NCI-H345 (cell line): Measurements from ENCODE around the gene KRT28.
"Not testable (repeated sequence)": the region's sequence is repeated elsewhere in the genome, so short reads cannot be mapped to it uniquely, and the experiment has no call there.

Experiments
- DNase-seq: peaks from one replicate; lab custom pipeline; 2025; lab: John Stamatoyannopoulos, UW

Gene KRT28

GRCh38 chr17:40818733-40819527 lies 19.2 kb upstream of the KRT28 start:
- peak; percentile 85 for DNase-seq

- DNase-seq: no peak
These were observed 18.6 kb upstream of the KRT28 start for GRCh38 chr17:40818343-40818732.

- no peak for DNase-seq
These were observed 17.4 kb upstream of the KRT28 start for GRCh38 chr17:40817103-40817682.

GRCh38 chr17:40816569-40816968 lies 16.8 kb upstream of the KRT28 start:
- DNase-seq: no peak

GRCh38 chr17:40815381-40815780 lies 15.6 kb upstream of the KRT28 start:
- DNase-seq: no peak

- not testable (repeated sequence) for DNase-seq
These were observed 14.9 kb upstream of the KRT28 start for GRCh38 chr17:40814657-40815056.

- DNase-seq: no peak
These were observed 14.0 kb upstream of the KRT28 start for GRCh38 chr17:40813804-40814203.

- no peak for DNase-seq
These were observed 12.9 kb upstream of the KRT28 start for GRCh38 chr17:40812639-40813038.

GRCh38 chr17:40810494-40810893 lies 10.7 kb upstream of the KRT28 start:
- DNase-seq: no peak

GRCh38 chr17:40809721-40810421 lies 10.1 kb upstream of the KRT28 start:
- no peak for DNase-seq

GRCh38 chr17:40806131-40806530 lies 6.4 kb upstream of the KRT28 start:
- no peak for DNase-seq

GRCh38 chr17:40803617-40804082 lies 3.9 kb upstream of the KRT28 start:
- peak; percentile 84 for DNase-seq

GRCh38 chr17:40801157-40801556 lies 1.4 kb upstream of the KRT28 start:
- no peak for DNase-seq

GRCh38 chr17:40800381-40800780 lies 622 bp upstream of the KRT28 start:
- DNase-seq: no peak

GRCh38 chr17:40796846-40797245 lies 2.9 kb downstream of the KRT28 start:
- no peak for DNase-seq

GRCh38 chr17:40795019-40795667 lies 4.6 kb downstream of the KRT28 start:
- DNase-seq: no peak

GRCh38 chr17:40794466-40794865 lies 5.3 kb downstream of the KRT28 start:
- no peak for DNase-seq

- DNase-seq: no peak
These were observed 5.9 kb downstream of the KRT28 start for GRCh38 chr17:40793832-40794231.

GRCh38 chr17:40791787-40792436 lies 7.8 kb downstream of the KRT28 start:
- no peak for DNase-seq

GRCh38 chr17:40791111-40791510 lies 8.6 kb downstream of the KRT28 start:
- DNase-seq: no peak

- DNase-seq: no peak
These were observed 17.3 kb downstream of the KRT28 start, which contains the start of gene KRT27 for GRCh38 chr17:40782450-40782849. TSS of gene KRT27 (minus strand) at chr17:40782550. CDS start at chr17:40782493, 57 bp downstream.
